Upper lobe of left lung (tissue), 6 donors: Measurements from ENCODE around the gene TIMP2. TPM values are rescaled to one million over a fixed set of nuclear protein-coding genes. Genes with fewer than 3 reads are reported as not detected.

Experiments
- ATAC-seq, 2 donors: fragments of 200-7000 bp; cut with Tn5 transposase; one replicate each; pipeline ENCODE4 v1.9.1; 2022; ENCODE audit warnings: mild to moderate bottlenecking in 2 of 2, moderate library complexity in 2 of 2; ENCODE audit not compliant: low FRiP score in 2 of 2
- DNase-seq, 2 donors: peaks; one replicate each; pipeline ENCODE4 v3.0.0-alpha.2; 2019 to 2020
- H3K27ac ChIP-seq, 4 donors: fragments of 200-600 bp; sonication (generic); one replicate each; pipeline ENCODE4 v1.5.1; 2016 to 2019
- H3K27me3 ChIP-seq, 4 donors: fragments of 200-600 bp; sonication (generic); one replicate each; pipeline ENCODE4 v1.5.1; 2017 to 2019
- H3K36me3 ChIP-seq, 4 donors: fragments of 200-600 bp; sonication (generic); one replicate each; pipeline ENCODE4 v1.5.1; 2016 to 2019
- H3K4me1 ChIP-seq, 4 donors: fragments of 200-600 bp; sonication (generic); one replicate each; pipeline ENCODE4 v1.5.1; 2018 to 2019
- H3K4me3 ChIP-seq, 4 donors: fragments of 200-600 bp; sonication (generic); one replicate each; pipeline ENCODE4 v1.5.1; 2017 to 2019; ENCODE audit warnings: mild to moderate bottlenecking in 2 of 4, moderate library complexity in 1 of 4
- H3K9me3 ChIP-seq, 4 donors: fragments of 200-600 bp; sonication (generic); one replicate each; pipeline ENCODE4 v1.5.1; 2018 to 2019
- CTCF ChIP-seq, 6 experiments: fragments of 450-650 bp in 4 of 6; fragments of 200-600 bp in 2 of 6; sonication (generic) in 2 of 6; IDR thresholded peaks; one replicate each; pipeline ENCODE4 v1.5.1; 2016 to 2019; ENCODE audit warnings: antibody characterized with exemption in 6 of 6
- EP300 ChIP-seq, 4 donors: sonication (generic); formaldehyde crosslinking; IDR thresholded peaks; one replicate each; pipeline ENCODE4 v1.5.1; 2017; ENCODE audit warnings: antibody characterized with exemption in 4 of 4, control low read depth in 2 of 4
- POLR2A ChIP-seq, 4 donors: fragments of 450-650 bp; IDR thresholded peaks; one replicate each; pipeline ENCODE4 v1.5.1; 2016 to 2017; ENCODE audit warnings: antibody characterized with exemption in 4 of 4, mild to moderate bottlenecking in 2 of 4
- POLR2AphosphoS5 ChIP-seq, 2 donors: sonication (generic); formaldehyde crosslinking; IDR thresholded peaks; one replicate each; pipeline ENCODE4 v1.5.1; 2017; ENCODE audit warnings: antibody characterized with exemption in 2 of 2
- WGBS, 2 donors: methylation state at CpG; one replicate each; pipeline ENCODE4 v1.1.5; 2017 to 2018; 5-methylcytosine and 5-hydroxymethylcytosine counted together
- total RNA-seq, 6 donors: library from RNA; depleted of rRNA in 4 of 6; stranded (reverse); fragments of >200 nt in 4 of 6; gene quantifications; one replicate each; pipeline versions ENCODE4 v1.1.0 to v1.2.1, GENCODE V29; 2016 to 2021
- donor health status: DM: no; HTN: no; CAD: no; lungs with moderate emphysema.
- donor health status: DM: no; HTN: yes; CAD: no; lungs with severe emphysema.

Gene TIMP2
- total RNA-seq, 6 donors from 2014 or later: 60.8 to 313 (median 145) TPM

GRCh38 chr17:78892936-78893379 is 32.2 kb downstream of the TIMP2 start:
- Histone ChIP-seq H3K36me3 (no peaks in the 10 kb centered on the region), H3K27ac (peak overlapping the region in 3 of 4 donors; percentile 45 to 82 (median 82)), H3K4me1 (peaks cover 41 to 63% (median 55%) of the 10 kb centered on the region in 4 donors), H3K27me3 (no peaks in the 10 kb centered on the region), H3K4me3 (no peak overlapping the region), H3K9me3 (no peaks in the 10 kb centered on the region)
- 78 to 87% methylated on average over 6 of the region's 6 CpGs for WGBS, 2 donors
- no peak for DNase-seq
- peak in 1 of 2 donors; percentile 31 for ATAC-seq
- no peak for TF ChIP-seq EP300 (IDR thresholded peaks at IDR 0.05)
- no peak for TF ChIP-seq POLR2AphosphoS5 (IDR thresholded peaks at IDR 0.05)
- TF ChIP-seq POLR2A (IDR thresholded peaks at IDR 0.05): no peak
- no peak for TF ChIP-seq CTCF (IDR thresholded peaks at IDR 0.05)

DNA sequence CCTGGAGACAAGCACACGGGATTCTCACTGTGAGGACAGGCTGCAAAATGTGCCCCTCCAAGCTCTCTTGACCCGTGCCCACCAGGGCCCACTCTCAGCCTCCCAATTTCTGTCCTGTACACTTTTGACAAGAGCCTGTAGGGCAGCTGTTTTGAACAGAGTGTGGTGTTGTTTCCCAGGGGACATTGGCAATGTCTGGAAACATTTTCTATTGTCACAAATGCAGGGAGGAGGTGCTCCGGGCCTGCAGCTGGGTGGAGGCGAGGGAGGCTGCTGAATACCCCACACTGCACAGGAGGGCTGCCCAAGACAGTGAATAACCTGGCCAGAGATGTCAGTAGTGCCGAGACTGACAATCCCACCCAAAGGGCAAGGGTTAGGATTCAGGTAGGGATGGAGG is 32.7 kb downstream of the TIMP2 start:
- WGBS, 2 donors: 71 to 87% methylated on average over 4 to 5 of the region's 5 CpGs
- peak overlapping the region; percentile 45 to 82 (median 80) for H3K27ac ChIP-seq
- H3K4me1 ChIP-seq: peaks cover 40 to 62% (median 53%) of the 10 kb centered on the region in 4 donors

DNA sequence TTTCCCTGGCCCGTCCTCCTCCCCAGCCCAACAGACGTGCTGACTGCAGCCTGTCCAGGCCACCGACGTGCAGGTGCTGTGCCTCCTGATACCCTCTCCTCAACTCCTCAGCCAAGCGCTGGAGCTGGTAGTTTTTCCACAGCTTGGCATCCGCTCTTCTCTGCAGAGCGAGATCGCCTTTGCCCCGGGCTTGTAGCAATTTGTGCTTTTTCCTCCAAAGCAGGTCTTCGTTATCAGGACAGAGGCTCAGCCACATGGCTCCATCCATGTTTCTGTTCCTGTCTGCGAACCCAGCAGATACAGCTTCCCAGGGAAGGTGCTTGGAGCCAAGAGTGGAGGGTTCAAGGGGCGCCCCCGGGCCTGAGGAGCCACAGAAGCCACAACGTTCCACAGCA is 33.1 kb downstream of the TIMP2 start:
- no peaks in the 10 kb centered on the region for H3K27me3 ChIP-seq
- TF ChIP-seq POLR2AphosphoS5 (IDR thresholded peaks at IDR 0.05) (no peak), CTCF (IDR thresholded peaks at IDR 0.05) (no peak)
- ATAC-seq (no peak), DNase-seq (no peak)
- peaks cover 38 to 58% (median 51%) of the 10 kb centered on the region in 4 donors for H3K4me1 ChIP-seq
- H3K4me3 ChIP-seq: no peak overlapping the region
- no peaks in the 10 kb centered on the region for H3K36me3 ChIP-seq
- H3K27ac ChIP-seq: peak overlapping the region; percentile 45 to 82 (median 80)
- no peaks in the 10 kb centered on the region for H3K9me3 ChIP-seq
- 87 to 94% methylated on average over 12 to 14 of the region's 14 CpGs for WGBS, 2 donors

More for the DNA sequence above, 32.7 kb downstream of the TIMP2 start:
- ATAC-seq (no peak), DNase-seq (no peak)
- TF ChIP-seq CTCF (IDR thresholded peaks at IDR 0.05) (no peak), POLR2AphosphoS5 (IDR thresholded peaks at IDR 0.05) (no peak), EP300 (IDR thresholded peaks at IDR 0.05) (no peak), POLR2A (IDR thresholded peaks at IDR 0.05) (no peak)
- Histone ChIP-seq H3K4me3 (no peak overlapping the region), H3K36me3 (no peaks in the 10 kb centered on the region), H3K27me3 (no peaks in the 10 kb centered on the region), H3K9me3 (no peaks in the 10 kb centered on the region)

DNA sequence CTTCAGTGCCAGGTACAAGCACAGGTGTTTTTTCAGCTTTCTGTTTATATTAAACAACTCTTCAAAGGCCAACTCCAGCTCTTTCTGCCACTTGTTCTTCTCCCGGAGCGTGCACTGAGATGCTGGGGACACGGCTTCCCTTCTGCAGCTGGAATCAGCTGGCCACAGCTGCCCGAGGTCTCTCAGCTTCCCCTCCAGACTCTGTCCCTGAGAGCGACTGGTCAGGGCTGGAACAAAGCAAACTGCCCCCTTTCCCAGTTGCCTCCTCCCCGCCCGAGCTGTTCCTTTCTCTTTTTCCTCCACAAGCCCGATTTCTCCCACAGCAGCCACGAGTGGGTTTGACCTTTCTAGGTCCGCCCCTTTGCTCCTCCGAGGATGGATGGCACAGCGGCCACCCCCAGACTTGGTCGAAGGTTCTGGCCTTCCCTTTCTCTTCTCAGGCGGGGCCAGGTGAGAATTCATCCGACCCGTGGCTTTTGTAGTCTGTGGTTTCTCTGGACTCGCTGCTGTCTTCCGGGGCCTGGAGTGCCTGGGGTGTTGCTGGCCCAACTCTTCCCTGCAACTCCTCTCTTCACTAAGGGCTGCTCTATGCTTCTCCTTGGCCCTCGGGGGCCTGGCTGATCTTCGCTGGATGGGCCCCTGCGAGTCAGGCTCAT is 33.7 kb downstream of the TIMP2 start:
- 67 to 76% methylated on average over 21 of the region's 21 CpGs for WGBS, 2 donors
- peak overlapping the region; percentile 45 to 82 (median 80) for H3K27ac ChIP-seq

More for the DNA sequence above, 33.7 kb downstream of the TIMP2 start:
- Histone ChIP-seq H3K4me1 (peaks cover 32 to 52% (median 47%) of the 10 kb centered on the region in 4 donors), H3K36me3 (no peaks in the 10 kb centered on the region), H3K27me3 (no peaks in the 10 kb centered on the region), H3K9me3 (no peaks in the 10 kb centered on the region), H3K4me3 (no peak overlapping the region)
- TF ChIP-seq CTCF (IDR thresholded peaks at IDR 0.05) (no peak), POLR2A (IDR thresholded peaks at IDR 0.05) (no peak), POLR2AphosphoS5 (IDR thresholded peaks at IDR 0.05) (no peak), EP300 (IDR thresholded peaks at IDR 0.05) (no peak)
- DNase-seq (peak in 1 of 2 donors; percentile 52), ATAC-seq (no peak)
